ENCODE data around the gene TIAM2. TPM values are rescaled to one million over a fixed set of nuclear protein-coding genes. Genes with fewer than 3 reads are reported as not detected.
"Not testable (repeated sequence)": the region's sequence is repeated elsewhere in the genome, so short reads cannot be mapped to it uniquely, and the experiment has no call there.

TIAM2 gene
- total RNA-seq, 4 donors from 2014 or later: 9.2 to 18.2 (median 11.4) TPM

- WGBS, 2 donors: 85 to 90% methylated on average over 2 of the region's 2 CpGs
- Histone ChIP-seq H3K36me3 (no peaks in the 10 kb centered on the region), H3K9me3 (no peaks in the 10 kb centered on the region), H3K4me1 (no peaks in the 10 kb centered on the region), H3K27me3 (no peaks in the 10 kb centered on the region), H3K27ac (no peak overlapping the region), H3K4me3 (no peak overlapping the region)
- DNase-seq (ENCODE audit: low spot score in 2 of 2): no peak
- no peak for TF ChIP-seq CTCF (IDR thresholded peaks at IDR 0.05)
- TF ChIP-seq POLR2A (IDR thresholded peaks at IDR 0.05): no peak
- TF ChIP-seq EP300 (IDR thresholded peaks at IDR 0.05): no peak
These were observed 115.6 kb downstream of the TIAM2 start for GRCh38 chr6:155110721-155111120.

- no peak overlapping the region for H3K27ac ChIP-seq
- no peaks in the 10 kb centered on the region for H3K36me3 ChIP-seq
- H3K4me1 ChIP-seq: no peaks in the 10 kb centered on the region
- DNase-seq (ENCODE audit: low spot score in 2 of 2): no peak
- H3K27me3 ChIP-seq: no peaks in the 10 kb centered on the region
- 67% methylated on average over 7 of the region's 7 CpGs for WGBS, 2 donors
- no peaks in the 10 kb centered on the region for H3K9me3 ChIP-seq
- TF ChIP-seq POLR2A (IDR thresholded peaks at IDR 0.05) (no peak), EP300 (IDR thresholded peaks at IDR 0.05) (no peak), CTCF (IDR thresholded peaks at IDR 0.05) (no peak)
- H3K4me3 ChIP-seq: no peak overlapping the region
These were observed 117.6 kb downstream of the TIAM2 start for GRCh38 chr6:155112757-155113156.

GRCh38 chr6:155115893-155116570, 120.9 kb downstream of the TIAM2 start:
- no peaks in the 10 kb centered on the region for H3K9me3 ChIP-seq
- no peak overlapping the region for H3K4me3 ChIP-seq
- no peaks in the 10 kb centered on the region for H3K36me3 ChIP-seq
- H3K27ac ChIP-seq: no peak overlapping the region
- no peak for DNase-seq (ENCODE audit: low spot score in 2 of 2)
- H3K4me1 ChIP-seq: no peaks in the 10 kb centered on the region
- WGBS, 2 donors: 58 to 73% methylated on average over 4 of the region's 4 CpGs
- H3K27me3 ChIP-seq: no peaks in the 10 kb centered on the region
- no peak for TF ChIP-seq POLR2A (IDR thresholded peaks at IDR 0.05)
- TF ChIP-seq CTCF (IDR thresholded peaks at IDR 0.05): no peak
- TF ChIP-seq EP300 (IDR thresholded peaks at IDR 0.05): no peak

- TF ChIP-seq EP300 (IDR thresholded peaks at IDR 0.05): no peak
- H3K36me3 ChIP-seq: no peaks in the 10 kb centered on the region
- H3K4me3 ChIP-seq: no peak overlapping the region
- WGBS, 2 donors: 69 to 80% methylated on average over 5 of the region's 5 CpGs
- no peak overlapping the region for H3K27ac ChIP-seq
- no peak for DNase-seq (ENCODE audit: low spot score in 2 of 2)
- no peaks in the 10 kb centered on the region for H3K27me3 ChIP-seq
- H3K4me1 ChIP-seq: no peaks in the 10 kb centered on the region
- H3K9me3 ChIP-seq: no peaks in the 10 kb centered on the region
These were observed 121.4 kb downstream of the TIAM2 start for GRCh38 chr6:155116571-155116910.

GRCh38 chr6:155117256-155117655, 122.1 kb downstream of the TIAM2 start:
- no peak for TF ChIP-seq CTCF (IDR thresholded peaks at IDR 0.05)
- no peak for TF ChIP-seq EP300 (IDR thresholded peaks at IDR 0.05)
- no peak for TF ChIP-seq POLR2A (IDR thresholded peaks at IDR 0.05)
- Histone ChIP-seq H3K27me3 (no peaks in the 10 kb centered on the region), H3K9me3 (no peaks in the 10 kb centered on the region), H3K27ac (no peak overlapping the region), H3K4me1 (no peaks in the 10 kb centered on the region), H3K36me3 (no peaks in the 10 kb centered on the region), H3K4me3 (no peak overlapping the region)
- no peak for DNase-seq (ENCODE audit: low spot score in 2 of 2)
- WGBS, 2 donors: 81 to 84% methylated on average over 13 of the region's 13 CpGs

GRCh38 chr6:155117785-155118184, 122.7 kb downstream of the TIAM2 start:
- H3K36me3 ChIP-seq: no peaks in the 10 kb centered on the region
- 70 to 75% methylated on average over 5 of the region's 5 CpGs for WGBS, 2 donors
- no peak for DNase-seq (ENCODE audit: low spot score in 2 of 2)
- H3K4me1 ChIP-seq: no peaks in the 10 kb centered on the region
- no peak overlapping the region for H3K4me3 ChIP-seq
- TF ChIP-seq CTCF (IDR thresholded peaks at IDR 0.05) (no peak), POLR2A (IDR thresholded peaks at IDR 0.05) (no peak), EP300 (IDR thresholded peaks at IDR 0.05) (no peak)
- no peaks in the 10 kb centered on the region for H3K27me3 ChIP-seq
- H3K9me3 ChIP-seq: no peaks in the 10 kb centered on the region
- no peak overlapping the region for H3K27ac ChIP-seq

- H3K4me1 ChIP-seq; H3K27me3 ChIP-seq; H3K27ac ChIP-seq; H3K9me3 ChIP-seq; H3K36me3 ChIP-seq; H3K4me3 ChIP-seq; DNase-seq (ENCODE audit: low spot score in 2 of 2): not testable (repeated sequence)
- 95 to 97% methylated on average over 5 of the region's 5 CpGs for WGBS, 2 donors
These were observed 124.1 kb downstream of the TIAM2 start for GRCh38 chr6:155119201-155119600.

All from tibial nerve (tissue), 4 donors.